HepG2 (cell line): Measurements from ENCODE around the gene PDE3A.

ENCODE experiments used
- CTCF ChIP-seq: sonication (generic); formaldehyde crosslinking; IDR thresholded peaks from 2 replicates; pipeline ENCODE4 v1.5.0; 2020; ENCODE audit warnings: mild to moderate bottlenecking, missing genetic modification reagents, moderate library complexity
- HDAC2 ChIP-seq: sonication (generic); formaldehyde crosslinking; IDR thresholded peaks from 2 replicates; pipeline ENCODE4 v1.4.0; 2020; ENCODE audit warnings: missing genetic modification reagents
- HIC2 ChIP-seq: sonication (generic); formaldehyde crosslinking; IDR thresholded peaks from 2 replicates; pipeline ENCODE4 v1.9.0; 2022; ENCODE audit warnings: low read depth, missing genetic modification reagents
- POLR2AphosphoS5 ChIP-seq: IDR thresholded peaks from 2 replicates; pipeline ENCODE4 v1.6.1; 2012; ENCODE audit warnings: low read depth, low read length
- REST ChIP-seq, 2 experiments: IDR thresholded peaks; 2 replicates each; pipeline ENCODE4 v1.6.1; 2011 to 2012; ENCODE audit warnings: low read length in 2 of 2, borderline replicate concordance in 1 of 2, low read depth in 1 of 2, mild to moderate bottlenecking in 1 of 2, moderate library complexity in 1 of 2
- SNRNP70 ChIP-seq: fragments of 200-400 bp; formaldehyde crosslinking; IDR thresholded peaks from 2 replicates; pipeline ENCODE4 v1.6.1; 2017; ENCODE audit warnings: mild to moderate bottlenecking, low read depth, low read length, moderate library complexity
- TOE1 ChIP-seq: sonication (generic); formaldehyde crosslinking; IDR thresholded peaks from 2 replicates; pipeline ENCODE4 v1.4.0; 2020; ENCODE audit warnings: mild to moderate bottlenecking, missing genetic modification reagents
- ZKSCAN5 ChIP-seq: sonication (generic); formaldehyde crosslinking; IDR thresholded peaks from 2 replicates; pipeline ENCODE4 v1.5.1; 2020; ENCODE audit warnings: mild to moderate bottlenecking, missing genetic modification reagents
- ZNF530 ChIP-seq: sonication (generic); formaldehyde crosslinking; IDR thresholded peaks from 2 replicates; pipeline ENCODE4 v1.5.0; 2020; ENCODE audit warnings: low read depth, mild to moderate bottlenecking, missing genetic modification reagents

GRCh38 chr12:20367583-20368113, 689 bp upstream of the PDE3A start:
- TF ChIP-seq ZKSCAN5 (CRISPR knock-in tag) = no peak
- no peak for TF ChIP-seq REST (IDR thresholded peaks at IDR 0.05; ENCODE audit: borderline replicate concordance in 1 of 2, low read depth in 1 of 2, low read length in 2 of 2)
- no peak for TF ChIP-seq TOE1 (CRISPR knock-in tag)
- no peak for TF ChIP-seq SNRNP70
- TF ChIP-seq ZNF530 (CRISPR knock-in tag) = no peak
- no peak for TF ChIP-seq HIC2
- TF ChIP-seq POLR2AphosphoS5 = no peak
- TF ChIP-seq HDAC2 (CRISPR knock-in tag) = no peak
- no peak for TF ChIP-seq CTCF (CRISPR knock-in tag)
